T47D (cell line): ENCODE measurements around the gene THSD7A.

Experiments
- DNase-seq, 2 experiments: peaks; one replicate each; pipeline versions ENCODE4 v3.0.0 to v3.0.0-alpha.2; 2011 to 2012; ENCODE audit warnings: low read depth in 1 of 2, low spot score in 1 of 2
- JUND ChIP-seq: IDR thresholded peaks from 2 replicates; pipeline ENCODE4 v1.6.1; 2012; ENCODE audit warnings: low read depth
- in situ Hi-C: cut with HindIII; loops from 2 replicates; pipeline ENCODE4 v1.10.0; 2016; ENCODE audit warnings: low sequenced_read_pairs, low pct_unique_long_range_greater_than_20kb

The THSD7A gene

DNA sequence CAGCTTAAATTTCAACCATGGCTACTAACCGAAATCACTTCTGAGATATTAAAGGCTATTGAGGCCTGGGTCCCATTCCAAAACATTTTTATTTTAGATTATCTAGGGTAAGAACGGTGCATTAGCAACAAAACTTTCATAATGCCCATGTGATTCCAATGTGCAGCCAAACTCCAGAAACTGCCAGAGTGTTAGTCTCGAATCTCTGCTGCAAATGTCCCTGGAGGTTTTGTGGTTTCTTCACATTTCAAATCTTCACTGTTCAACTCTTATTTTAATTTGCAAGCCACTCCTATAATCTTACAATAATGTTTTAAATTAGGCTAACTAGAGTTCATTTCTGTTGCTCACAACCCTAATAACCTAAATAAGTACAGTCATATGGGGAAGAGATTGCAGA lies 501.3 kb downstream of the THSD7A start:
- in situ Hi-C loops = no loop called here
- TF ChIP-seq JUND = no peak
- DNase-seq = no peak

DNA sequence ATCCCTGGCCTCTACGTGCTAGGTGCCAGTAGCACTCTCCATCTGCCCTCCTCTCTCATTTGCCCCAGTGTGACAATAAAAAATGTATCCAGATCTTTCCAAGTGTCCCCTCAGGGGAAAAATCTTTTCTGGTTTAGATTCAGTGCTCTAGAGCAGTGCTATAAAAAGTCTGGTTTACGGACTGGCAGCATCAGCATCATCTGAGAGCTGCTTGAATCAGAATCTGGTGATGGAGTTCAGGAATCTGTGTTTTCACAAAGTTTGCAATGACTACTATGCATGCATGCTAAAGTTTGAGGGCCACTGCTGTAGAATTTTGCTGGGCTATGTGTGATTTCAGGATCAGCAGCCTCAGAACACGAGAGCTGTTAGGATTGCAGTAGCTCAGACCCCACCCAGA lies 501.8 kb downstream of the THSD7A start:
- in situ Hi-C loops = no loop called here
- DNase-seq = no peak
- no peak for TF ChIP-seq JUND

DNA sequence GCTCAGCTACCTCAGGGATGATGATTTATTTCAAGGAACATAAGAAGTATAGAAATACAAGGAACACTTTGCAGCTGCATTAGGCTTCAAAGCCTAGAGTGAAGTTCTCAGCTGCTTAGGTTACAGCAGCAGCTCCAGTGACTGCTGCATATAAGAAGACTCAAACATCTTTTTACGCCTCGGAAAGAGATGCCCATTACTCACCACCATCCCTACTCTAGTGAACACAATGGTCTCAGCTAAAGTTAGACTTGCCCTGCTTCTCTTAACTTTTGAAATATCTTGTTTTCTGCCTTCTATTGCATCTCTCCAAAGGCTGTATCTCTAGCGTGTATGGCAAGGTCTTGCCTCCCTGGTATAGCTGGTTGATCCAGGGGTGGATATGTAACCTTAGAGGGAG lies 502.4 kb downstream of the THSD7A start:
- no peak for TF ChIP-seq JUND
- in situ Hi-C loops = no loop called here
- DNase-seq = no peak

DNA sequence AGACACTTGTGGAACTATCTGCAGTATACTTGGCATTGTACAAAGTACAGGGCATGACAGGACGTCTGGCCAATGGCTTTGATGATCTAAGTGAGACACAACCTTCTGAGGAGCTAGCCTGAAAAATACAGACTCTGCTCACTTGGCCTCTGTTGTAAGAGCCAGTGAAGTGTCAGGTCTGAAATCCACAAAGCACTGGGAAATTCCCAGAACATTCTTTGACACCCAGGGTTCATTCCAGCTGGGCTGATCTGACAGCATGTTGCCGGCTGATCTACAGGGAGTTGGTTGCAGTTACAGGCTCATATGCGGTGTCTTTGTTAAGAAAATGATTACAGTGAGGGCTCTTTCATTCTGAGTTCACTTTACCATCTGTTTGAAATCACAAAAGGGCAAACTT lies 503.7 kb downstream of the THSD7A start:
- no peak for TF ChIP-seq JUND
- DNase-seq = no peak
- in situ Hi-C loops = no loop called here

DNA sequence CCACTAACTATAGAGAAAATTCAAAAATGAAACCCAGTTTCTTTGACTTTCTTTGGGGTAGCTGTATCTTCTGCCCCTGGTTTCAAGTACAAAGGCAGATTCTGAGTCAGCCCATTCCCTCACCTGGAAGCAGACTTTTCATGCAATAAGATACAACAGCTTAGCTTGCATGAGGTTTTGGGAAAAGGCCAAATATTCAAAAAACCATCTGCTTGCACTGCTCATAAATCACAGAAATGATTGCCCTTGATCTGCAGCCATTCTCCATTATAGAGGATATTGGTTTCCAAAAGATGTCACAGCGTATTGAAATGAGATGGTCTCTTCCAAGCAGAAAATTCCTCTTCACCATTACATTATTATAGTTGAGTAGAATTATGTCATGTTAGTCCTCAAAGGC lies 504.4 kb downstream of the THSD7A start:
- no peak for TF ChIP-seq JUND
- in situ Hi-C loops = no loop called here
- no peak for DNase-seq
